ENCODE results near the gene COPRS. TPM values are rescaled to one million over a fixed set of nuclear protein-coding genes. Genes with fewer than 3 reads are reported as not detected.

Gene COPRS, protein sequence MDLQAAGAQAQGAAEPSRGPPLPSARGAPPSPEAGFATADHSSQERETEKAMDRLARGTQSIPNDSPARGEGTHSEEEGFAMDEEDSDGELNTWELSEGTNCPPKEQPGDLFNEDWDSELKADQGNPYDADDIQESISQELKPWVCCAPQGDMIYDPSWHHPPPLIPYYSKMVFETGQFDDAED
- 56.0 TPM for total RNA-seq
- long read RNA-seq, transcript COPRS-201 (4 exons, 968 nt) = major isoform, 41 of 43 reads
- long read RNA-seq, partial matches to known transcripts = 1 of 43 reads
- long read RNA-seq, other reads (novel, unspliced or antisense) = 1 of 43 reads

DNA sequence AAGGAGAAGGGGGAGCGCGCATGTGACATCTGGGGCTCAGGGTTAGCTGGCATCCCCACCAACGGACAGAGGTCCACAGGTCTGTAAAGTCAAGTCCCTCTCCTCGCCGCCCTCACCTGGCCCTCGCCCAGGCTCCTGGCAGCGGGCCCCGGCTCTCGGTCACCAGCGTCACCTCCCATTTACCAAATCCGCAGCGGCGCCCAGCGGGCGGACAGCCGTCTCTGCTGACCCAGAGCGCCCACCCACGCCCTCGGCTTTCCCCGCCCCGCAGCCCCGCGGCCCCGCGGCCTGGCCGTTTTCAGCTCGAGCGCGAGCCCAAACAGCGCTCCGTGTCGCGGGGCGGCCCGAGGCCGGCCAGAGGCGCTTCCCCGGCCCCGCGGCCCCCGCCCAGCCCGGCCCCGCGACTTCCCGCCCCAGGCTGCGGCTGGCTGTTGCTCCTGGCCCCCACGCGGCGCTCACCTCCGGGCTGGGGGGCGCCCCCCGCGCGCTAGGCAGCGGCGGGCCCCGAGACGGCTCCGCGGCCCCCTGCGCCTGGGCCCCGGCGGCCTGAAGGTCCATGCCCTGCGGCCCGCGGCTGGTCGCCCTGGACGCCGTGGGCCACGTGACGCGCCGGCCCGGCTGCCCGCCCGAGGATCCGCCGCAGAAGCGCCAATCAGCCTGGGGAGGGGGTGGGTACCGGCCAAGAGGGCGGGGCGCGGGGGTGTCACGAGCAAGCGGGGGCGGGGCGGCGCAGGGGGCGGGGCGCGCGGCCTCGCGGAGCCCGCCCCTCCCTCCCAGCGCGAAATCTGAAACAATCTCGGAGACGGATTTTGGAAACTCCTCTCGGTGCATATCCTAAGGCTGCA is at the start of gene COPRS:
TSS of gene COPRS (minus strand) at position 603 of the 845 bp plus-strand sequence. CDS start at position 558, 45 bp downstream.
- peak; percentile 89 for ATAC-seq (ENCODE audit: poor library complexity)
- intact Hi-C loops (cut with DNase I) = no loop called here

DNA sequence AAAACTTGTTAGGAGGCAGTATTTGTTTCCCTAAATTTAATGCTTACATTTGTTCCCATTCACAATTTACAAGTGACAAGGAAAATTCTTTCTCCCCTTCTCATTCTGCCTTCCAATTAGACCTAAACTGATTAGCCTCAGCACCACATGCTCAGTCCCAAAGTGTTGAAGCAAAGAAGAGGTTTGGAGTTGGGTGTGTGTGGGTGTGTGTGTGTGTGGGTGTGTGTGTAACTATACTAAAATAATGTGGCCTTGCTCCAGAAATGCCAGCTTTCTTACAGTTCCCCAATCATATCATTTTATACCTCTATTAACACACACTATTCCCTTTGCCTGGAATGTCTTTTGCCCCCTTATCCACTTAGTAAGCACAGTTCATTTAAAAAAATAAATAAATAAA is 49.3 kb upstream of the COPRS start:
- ATAC-seq (ENCODE audit: poor library complexity) = no peak
- intact Hi-C loops (cut with DNase I) = no loop called here

More for the DNA sequence above, at the start of gene COPRS:
- peak; percentile 91 for DNase-seq

DNA sequence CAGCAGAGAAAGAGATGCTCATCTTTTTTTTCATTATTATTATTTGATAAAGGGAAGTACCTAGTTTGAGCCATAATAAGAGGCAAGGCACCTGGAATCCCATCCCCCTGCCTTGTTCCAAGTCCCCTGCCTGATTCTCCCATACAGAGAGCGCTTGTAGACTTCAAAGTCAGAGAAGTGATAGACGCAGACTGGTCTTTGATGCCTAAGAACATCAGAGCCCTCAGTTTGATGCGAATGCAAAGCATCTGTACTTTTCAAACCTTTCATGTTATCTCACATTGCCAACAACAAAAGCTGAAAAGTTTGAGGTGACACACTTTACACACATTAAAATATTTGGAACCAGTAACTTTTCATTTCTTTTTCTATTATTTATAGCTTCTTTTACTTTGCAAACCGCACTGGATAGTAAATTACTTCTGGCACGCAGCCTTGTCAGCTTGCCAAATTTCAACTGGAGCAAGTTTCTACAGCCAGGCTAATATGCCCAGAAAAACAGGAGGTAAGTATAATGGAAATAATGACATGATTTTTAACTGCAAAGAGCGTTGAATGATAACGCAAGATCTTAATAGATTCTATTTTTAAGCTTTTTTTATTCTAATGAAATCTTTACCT is 48.4 kb upstream of the COPRS start:
- DNase-seq (no peak), ATAC-seq (ENCODE audit: poor library complexity) (no peak)
- intact Hi-C loops (cut with DNase I) = no loop called here

More for the DNA sequence above, 49.3 kb upstream of the COPRS start:
- no peak for DNase-seq

DNA sequence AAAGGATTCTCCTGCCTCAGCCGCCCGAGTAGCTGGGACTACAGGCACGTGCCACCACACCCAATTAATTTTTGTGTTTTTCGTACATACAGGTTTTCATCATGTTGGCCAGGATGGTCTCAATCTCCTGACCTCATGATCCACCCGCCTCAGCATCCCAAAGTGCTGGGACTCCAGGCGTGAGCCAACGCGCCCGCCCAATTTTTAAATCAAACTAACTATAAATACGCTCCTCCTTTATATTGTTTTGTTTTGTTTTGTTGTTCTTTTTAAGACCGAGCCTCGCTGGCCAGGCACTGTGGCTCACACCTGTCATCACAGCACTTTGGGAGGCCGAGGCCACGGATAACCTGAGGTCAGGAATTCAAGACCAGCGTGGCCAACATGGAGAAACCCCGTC is 44.4 kb upstream of the COPRS start:
- intact Hi-C loops (cut with DNase I) = no loop called here
- ATAC-seq (ENCODE audit: poor library complexity) = no peak
- DNase-seq = no peak

DNA sequence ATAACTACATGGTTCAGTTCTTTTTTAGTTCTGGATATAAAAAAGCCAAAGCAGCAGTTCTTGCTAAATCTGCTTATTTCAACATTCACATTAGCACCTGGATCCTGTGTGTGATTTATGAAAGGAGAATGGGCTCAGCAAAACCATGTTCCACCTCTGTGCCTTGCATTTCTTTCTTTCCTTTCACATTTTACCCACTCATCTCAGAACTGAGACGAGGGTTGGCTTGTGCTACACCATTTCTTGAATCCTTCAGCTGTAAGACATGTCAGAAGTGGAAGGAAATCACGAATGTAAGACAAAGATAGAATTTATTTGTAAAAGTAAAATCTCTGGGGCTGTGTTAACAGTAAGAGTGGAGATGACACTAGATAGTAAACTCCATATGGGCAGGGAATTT is 43.6 kb upstream of the COPRS start:
- intact Hi-C loops (cut with DNase I) = no loop called here
- DNase-seq (no peak), ATAC-seq (ENCODE audit: poor library complexity) (no peak)

DNA sequence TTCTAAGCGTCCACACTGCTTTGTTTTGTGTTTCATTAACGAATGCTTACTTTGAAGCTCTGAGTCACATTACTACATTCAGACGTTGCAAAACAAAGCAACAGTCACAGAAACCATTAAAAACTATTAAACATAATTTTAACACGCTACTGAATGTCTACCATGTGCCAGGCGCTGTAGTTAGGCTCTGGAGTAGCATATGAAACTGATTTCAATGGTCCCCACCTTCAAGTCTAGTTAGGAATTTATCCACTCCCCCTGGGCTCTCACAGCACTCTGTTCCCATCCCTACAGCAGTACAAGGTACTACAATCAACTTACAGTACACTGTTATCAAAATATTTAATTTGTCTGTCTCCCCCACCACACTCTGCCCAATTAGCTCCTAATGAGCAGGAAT is 41.8 kb upstream of the COPRS start:
- intact Hi-C loops (cut with DNase I) = no loop called here
- ATAC-seq (ENCODE audit: poor library complexity) = no peak
- DNase-seq = no peak

DNA sequence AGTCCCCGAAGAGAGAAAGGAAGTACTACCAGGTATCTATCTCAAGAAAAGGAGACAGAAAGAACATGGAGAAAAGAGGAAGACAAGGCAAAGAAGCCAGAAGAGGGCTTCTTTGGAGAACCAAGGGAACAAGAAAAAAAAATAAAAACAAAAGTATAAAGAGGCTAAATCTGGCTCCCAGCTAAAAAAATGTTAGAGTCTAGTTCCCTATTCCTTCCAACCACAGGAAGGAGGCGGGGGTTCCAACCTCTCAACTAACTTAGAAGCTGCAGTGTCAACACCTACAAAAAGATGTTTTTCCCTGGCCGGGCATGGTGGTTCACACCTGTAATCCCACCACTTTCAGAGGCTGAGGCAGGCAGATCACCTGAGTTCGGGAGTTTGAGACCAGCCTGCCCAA is 29.1 kb upstream of the COPRS start:
- no peak for ATAC-seq (ENCODE audit: poor library complexity)
- intact Hi-C loops (cut with DNase I) = no loop called here

DNA sequence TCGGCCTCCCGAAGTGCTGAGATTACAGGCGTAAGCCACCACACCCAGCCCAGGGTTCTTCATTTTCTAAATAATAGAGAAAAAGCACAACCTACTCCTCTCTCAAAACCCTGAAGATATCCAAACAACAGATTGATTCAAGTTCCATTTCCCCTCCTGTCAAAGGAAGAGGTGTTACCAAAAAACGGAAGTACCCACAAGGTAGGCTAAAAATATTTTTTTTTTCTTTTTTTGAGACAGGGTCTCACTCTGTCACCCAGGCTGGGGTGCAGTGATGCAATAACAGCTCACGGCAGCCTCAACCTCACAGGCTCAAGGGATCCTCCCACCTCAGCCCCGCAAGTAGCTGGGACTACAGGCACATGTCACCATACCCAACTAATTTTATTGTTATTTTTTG is 23.5 kb upstream of the COPRS start:
- intact Hi-C loops (cut with DNase I) = no loop called here
- ATAC-seq (ENCODE audit: poor library complexity) = no peak
- DNase-seq = no peak

More for the DNA sequence above, 29.1 kb upstream of the COPRS start:
- DNase-seq = no peak

DNA sequence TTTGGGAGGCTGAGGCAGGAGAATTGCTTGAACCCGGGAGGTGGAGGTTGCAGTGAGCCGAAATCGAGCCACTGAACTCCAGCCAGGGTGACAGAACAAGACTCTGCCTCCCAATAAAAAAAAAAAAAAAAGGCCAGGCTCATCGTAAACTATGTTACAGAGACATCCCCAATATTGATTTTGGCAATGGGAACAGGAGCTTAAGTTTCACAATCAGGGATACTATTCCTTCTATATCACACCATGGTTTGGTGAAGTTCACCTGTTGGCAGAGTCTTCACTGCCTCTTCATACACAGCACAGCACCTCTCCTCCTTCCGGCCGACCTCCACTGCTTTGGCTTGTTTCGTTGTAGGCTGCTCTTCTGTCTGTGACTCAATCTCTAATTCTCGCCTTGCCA is 21.3 kb upstream of the COPRS start:
- DNase-seq (no peak), ATAC-seq (ENCODE audit: poor library complexity) (no peak)
- intact Hi-C loops (cut with DNase I) = no loop called here

DNA sequence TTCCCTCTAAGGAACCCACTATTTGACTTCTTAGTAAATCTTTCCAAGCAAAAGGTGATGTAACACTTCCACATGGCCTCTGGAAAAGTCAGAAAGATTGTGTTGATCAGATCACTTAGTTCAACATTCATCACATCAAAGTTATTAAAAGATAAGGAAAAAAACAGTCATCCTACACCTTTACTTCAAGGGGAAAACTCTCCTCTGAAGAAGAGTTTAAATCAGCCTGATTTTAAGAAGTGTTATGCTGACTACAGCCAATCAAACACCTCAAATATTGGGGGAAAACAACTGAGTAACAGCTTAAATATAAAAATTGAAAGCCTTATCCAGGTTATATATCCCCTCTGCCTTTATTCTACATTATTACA is 19.6 kb upstream of the COPRS start:
- ATAC-seq (ENCODE audit: poor library complexity) (no peak), DNase-seq (no peak)
- intact Hi-C loops (cut with DNase I) = no loop called here

DNA sequence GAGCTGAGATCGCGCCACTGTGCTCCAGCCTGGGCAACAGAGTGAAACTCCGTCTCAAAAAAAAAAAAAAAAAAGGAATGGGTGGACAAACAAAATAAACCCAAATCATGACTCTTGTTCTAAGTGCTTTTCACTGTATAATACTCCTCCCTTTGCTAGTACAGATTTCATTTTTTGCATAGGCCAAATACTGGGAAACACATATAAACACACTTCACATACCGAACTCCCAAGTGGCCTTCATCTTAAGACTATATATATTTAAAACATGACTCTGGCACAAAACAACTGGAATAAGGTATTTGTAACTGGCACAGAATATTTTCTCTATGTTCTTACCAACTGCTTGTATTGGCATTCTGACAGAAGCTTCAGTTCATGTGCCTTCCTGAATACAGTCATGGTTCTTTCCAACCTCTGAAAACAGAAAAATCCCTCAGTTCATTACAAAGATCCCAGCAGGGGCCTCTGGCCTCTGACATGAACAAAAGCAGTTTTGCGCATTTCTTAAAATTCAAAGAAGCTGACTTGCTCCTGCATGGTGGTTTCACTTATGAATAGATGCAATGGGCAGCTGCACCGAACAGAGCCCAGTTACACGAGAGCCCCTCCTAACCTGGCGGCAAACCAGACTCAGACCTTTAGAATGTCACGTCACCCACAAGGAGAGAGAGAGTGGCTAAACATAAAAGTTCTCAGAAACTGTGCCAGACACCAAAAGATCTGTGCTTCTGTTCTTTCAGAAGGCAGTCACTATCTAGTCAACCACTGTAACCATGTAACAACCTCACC is 19.1 kb upstream of the COPRS start:
- no peak for ATAC-seq (ENCODE audit: poor library complexity)
- no peak for DNase-seq
- intact Hi-C loops (cut with DNase I) = no loop called here

DNA sequence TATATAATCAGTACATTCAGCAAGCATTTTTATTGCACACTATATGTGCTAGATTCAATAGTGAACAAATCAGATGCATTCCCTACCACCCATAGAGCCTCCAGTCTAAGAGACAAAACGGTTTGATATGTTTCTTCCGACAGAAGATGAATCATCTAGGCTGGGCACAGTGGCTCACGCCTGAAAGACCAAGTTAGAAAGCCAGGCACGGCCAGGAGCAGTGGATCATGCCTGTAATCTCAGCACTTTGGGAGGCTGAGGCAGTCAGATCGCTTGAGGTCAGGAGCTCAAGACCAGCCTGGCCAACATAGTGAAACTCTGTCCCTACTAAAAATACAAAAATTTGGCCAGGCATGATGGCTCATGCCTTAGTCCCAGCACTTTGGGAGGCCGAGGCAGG is 18.3 kb upstream of the COPRS start:
- intact Hi-C loops (cut with DNase I) = no loop called here

DNA sequence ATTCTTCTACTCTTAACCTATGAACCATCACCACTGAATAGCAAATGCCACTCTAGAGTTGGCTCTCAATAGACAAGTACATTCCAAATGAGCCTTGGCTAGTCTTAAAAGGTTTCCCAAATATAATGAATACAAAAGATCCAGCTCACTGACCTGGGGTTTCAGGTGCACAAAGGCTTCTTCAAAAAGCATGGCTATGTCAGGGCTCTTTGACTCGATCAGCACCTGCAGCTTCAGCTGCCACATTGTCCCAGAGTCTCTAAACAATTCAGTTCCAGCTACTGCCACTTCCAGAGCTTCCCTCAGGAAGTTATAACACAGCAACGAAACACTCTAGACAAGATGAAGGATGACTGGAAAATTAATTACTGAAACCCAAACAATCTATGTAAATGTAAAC is 16.0 kb upstream of the COPRS start:
- intact Hi-C loops (cut with DNase I) = no loop called here
- DNase-seq = no peak
- no peak for ATAC-seq (ENCODE audit: poor library complexity)

More for the DNA sequence above, 18.3 kb upstream of the COPRS start:
- DNase-seq = no peak
- ATAC-seq (ENCODE audit: poor library complexity) = no peak

DNA sequence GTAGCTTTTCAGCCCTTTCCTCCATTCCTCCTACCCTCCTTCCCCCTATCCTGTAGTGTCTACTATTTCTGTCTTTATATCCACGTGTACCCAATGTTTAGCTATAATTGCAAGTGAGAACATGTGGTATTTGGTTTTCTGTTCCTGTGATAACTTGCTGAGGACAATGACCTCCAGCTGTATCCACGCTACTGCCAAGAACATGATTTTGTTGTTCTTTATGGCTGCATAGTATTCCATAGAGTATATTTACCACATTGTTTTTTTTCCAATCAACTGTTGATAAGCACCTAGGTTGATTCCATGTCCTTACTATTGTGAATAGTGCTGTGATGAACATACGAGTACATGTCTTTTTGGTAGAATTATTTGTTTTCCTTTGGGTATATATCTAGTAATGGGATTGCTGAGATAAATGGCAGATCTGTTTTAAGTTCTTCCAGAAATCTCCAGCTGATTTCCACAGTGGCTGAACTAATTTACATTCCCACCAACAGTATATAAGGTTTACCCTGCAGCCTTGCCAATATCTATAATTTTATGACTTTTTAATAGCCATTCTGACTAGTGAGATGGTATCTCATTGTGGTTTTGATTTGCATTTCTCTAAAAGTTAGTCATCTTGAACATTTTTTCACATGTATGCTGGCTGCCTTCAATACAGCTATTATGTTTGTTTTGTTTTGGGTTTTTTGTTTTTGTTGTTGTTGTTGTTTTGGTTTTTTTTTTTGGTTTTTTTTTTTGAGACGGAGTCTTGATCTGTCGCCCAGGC is 10.9 kb upstream of the COPRS start:
- DNase-seq (no peak), ATAC-seq (ENCODE audit: poor library complexity) (no peak)
- intact Hi-C loops (cut with DNase I) = no loop called here

DNA sequence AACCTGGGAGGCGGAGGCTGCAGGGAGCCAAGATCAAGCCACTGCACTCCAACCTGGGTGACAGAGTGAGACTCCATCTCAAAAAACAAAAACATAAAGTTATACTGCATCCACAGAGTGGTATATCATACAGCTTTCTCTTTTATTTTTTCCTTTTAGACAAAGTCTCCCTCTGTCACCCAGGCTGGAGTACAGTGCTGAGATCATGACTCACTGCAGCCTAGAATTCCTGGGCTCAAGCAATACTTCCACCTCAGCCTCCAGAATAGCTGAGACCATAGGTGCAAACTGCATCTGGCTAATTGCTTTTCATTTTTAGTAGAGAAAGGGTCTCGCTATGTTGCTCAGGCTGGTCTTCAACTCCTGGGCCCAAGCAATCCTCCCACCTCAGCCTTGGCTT is 10.0 kb upstream of the COPRS start:
- ATAC-seq (ENCODE audit: poor library complexity) (no peak), DNase-seq (no peak)
- intact Hi-C loops (cut with DNase I) = no loop called here

DNA sequence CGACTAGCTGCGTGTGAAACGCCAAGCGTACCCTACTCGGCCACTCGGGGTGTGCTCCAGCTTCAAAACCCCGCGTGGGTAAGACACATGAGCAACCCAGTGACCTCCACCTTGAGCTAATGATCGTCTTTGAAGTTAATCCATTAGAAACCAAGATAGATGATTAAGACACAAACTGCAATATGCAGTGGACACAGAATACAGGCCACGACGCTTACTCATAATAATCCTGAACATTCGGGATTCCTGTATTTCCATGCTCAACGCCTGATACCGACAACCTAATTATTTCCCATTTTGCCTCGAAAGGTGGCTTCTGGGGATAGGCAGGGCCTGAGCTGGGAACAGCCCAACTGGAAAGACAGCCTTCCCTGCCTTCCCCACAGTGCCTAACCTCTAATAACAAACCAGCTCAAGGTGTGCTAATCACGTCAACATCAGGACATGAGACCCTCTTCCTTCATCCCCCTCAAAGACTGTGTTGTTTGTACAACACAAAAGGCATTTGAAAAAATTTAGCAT is 504 bp upstream of the COPRS start:
- no peak for ATAC-seq (ENCODE audit: poor library complexity)
- intact Hi-C loops (cut with DNase I) = no loop called here
- no peak for DNase-seq

DNA sequence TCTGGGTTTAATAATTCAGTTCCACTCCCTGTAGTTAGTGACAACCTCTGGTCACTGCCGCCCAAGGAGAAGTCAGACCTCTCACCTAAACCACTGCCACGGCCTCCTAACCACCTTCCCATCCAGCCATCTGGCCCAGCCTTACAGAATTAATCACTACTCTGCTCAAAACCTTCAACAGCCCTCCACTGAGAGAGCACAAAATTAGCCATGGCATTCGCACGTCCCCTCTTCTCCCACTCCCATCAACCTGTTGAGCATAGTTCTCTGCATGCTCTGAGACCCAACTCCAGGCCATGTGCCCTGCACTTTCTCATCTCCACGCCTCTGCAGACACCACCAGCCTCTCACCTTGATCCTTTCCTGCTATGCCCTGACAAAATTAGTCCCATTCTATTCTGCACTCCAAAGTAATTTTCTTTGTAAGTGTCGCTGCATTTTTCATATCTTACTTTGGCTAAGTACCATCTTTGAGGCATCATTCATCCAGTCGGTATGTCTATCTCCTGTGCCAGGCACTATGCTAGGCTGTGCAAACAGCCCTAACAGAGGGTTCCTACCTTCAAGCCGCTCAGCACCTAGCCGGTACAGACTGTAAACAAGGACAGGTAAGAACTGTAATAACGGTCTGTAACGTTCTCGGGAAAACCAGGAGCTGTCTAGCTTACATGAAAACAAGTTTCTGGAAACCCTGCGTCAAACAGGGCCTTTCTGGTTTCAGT is 963 bp downstream of the COPRS start:
- DNase-seq (no peak), ATAC-seq (ENCODE audit: poor library complexity) (peak; percentile 19)
- intact Hi-C loops (cut with DNase I) = no loop called here

Data from Right ventricle myocardium superior (tissue), 1 donor.